Vagina (tissue), 2 donors: ENCODE data around the gene KLHDC8A.

Experiments used
- CTCF ChIP-seq, 3 experiments: fragments of 450-650 bp in 2 of 3; fragments of 200-600 bp in 1 of 3; sonication (generic) in 1 of 3; IDR thresholded peaks; one replicate each; pipeline ENCODE4 v1.5.1; 2017 to 2019; ENCODE audit warnings: antibody characterized with exemption in 3 of 3, mild to moderate bottlenecking in 2 of 3, moderate library complexity in 2 of 3
- POLR2A ChIP-seq, 2 donors: fragments of 450-650 bp; IDR thresholded peaks; one replicate each; pipeline ENCODE4 v1.6.1; 2017; ENCODE audit warnings: antibody characterized with exemption in 2 of 2, mild to moderate bottlenecking in 2 of 2, moderate library complexity in 2 of 2

GRCh38 chr1:205398586-205398985 lies 41.9 kb upstream of the KLHDC8A start:
- TF ChIP-seq CTCF (IDR thresholded peaks at IDR 0.05) (no peak), POLR2A (IDR thresholded peaks at IDR 0.05) (no peak)
